HG03280 (cell line): Measurements from ENCODE around the gene NALF2.

Experiments used
- ATAC-seq: cut with Tn5 transposase; IDR thresholded peaks from one replicate; pipeline ENCODE4 v1.9.1; 2021; ENCODE audit warnings: mild to moderate bottlenecking, moderate library complexity; ENCODE audit not compliant: unreplicated experiment

NALF2 gene

GRCh38 chrX:69524781-69525363, 20.7 kb downstream of the NALF2 start:
- ATAC-seq = no peak

- ATAC-seq = no peak
Observed at GRCh38 chrX:69530306-69530705, 26.2 kb downstream of the NALF2 start.

GRCh38 chrX:69531031-69531755, 27.1 kb downstream of the NALF2 start:
- no peak for ATAC-seq

- no peak for ATAC-seq
Observed at GRCh38 chrX:69535661-69536060, 31.5 kb downstream of the NALF2 start.

- peak; percentile 80 for ATAC-seq
Observed at GRCh38 chrX:69538321-69538876, 34.3 kb downstream of the NALF2 start.

- ATAC-seq = no peak
Observed at GRCh38 chrX:69539437-69539836, 35.3 kb downstream of the NALF2 start.

- ATAC-seq = no peak
Observed at GRCh38 chrX:69541956-69542355, 37.8 kb downstream of the NALF2 start.

GRCh38 chrX:69543572-69543971, 39.4 kb downstream of the NALF2 start:
- ATAC-seq = no peak

- no peak for ATAC-seq
Observed at GRCh38 chrX:69546417-69546816, 42.3 kb downstream of the NALF2 start.

GRCh38 chrX:69546978-69547377, 42.9 kb downstream of the NALF2 start:
- no peak for ATAC-seq

GRCh38 chrX:69551421-69552009, 47.4 kb downstream of the NALF2 start:
- no peak for ATAC-seq

GRCh38 chrX:69552512-69552911, 48.4 kb downstream of the NALF2 start:
- ATAC-seq = no peak
